Activated T-helper 2 cell treated with anti-CD3 and anti-CD28 coated beads, Interferon-gamma antibody, Interleukin-2, Interleukin-4, amounts not matched to agents 10 μg/mL and 5 μg/mL and 100 μg/mL, durations not matched to agents 14 hours and 24 hours and 36 hours (primary cell): ENCODE measurements around the gene KMT5B. TPM values are rescaled to one million over a fixed set of nuclear protein-coding genes. Genes with fewer than 3 reads are reported as not detected.
"Not testable (repeated sequence)": the region's sequence is repeated elsewhere in the genome, so short reads cannot be mapped to it uniquely, and the experiment has no call there.

ENCODE experiments used
- DNase-seq: peaks from one replicate; pipeline ENCODE4 v3.0.0; 2021; ENCODE audit warnings: low spot score
- H3K27ac Mint-ChIP-seq: one replicate; pipeline ENCODE4 v1.8.0; 2021; ENCODE audit warnings: mixed read lengths
- H3K27me3 Mint-ChIP-seq: one replicate; pipeline ENCODE4 v1.8.0; 2021; ENCODE audit warnings: low read depth, mixed read lengths
- H3K36me3 Mint-ChIP-seq: one replicate; pipeline ENCODE4 v1.8.0; 2021; ENCODE audit warnings: low read depth, mixed read lengths
- H3K4me1 Mint-ChIP-seq: one replicate; pipeline ENCODE4 v1.8.0; 2021; ENCODE audit warnings: low read depth, mixed read lengths
- H3K4me3 Mint-ChIP-seq: one replicate; pipeline ENCODE4 v1.8.0; 2021; ENCODE audit warnings: low read depth, mild to moderate bottlenecking, moderate library complexity, mixed read lengths
- H3K9me3 Mint-ChIP-seq: one replicate; pipeline ENCODE4 v1.8.0; 2021; ENCODE audit warnings: mixed read lengths
- intact Hi-C: fragments of 100-400 bp; cut with micrococcal nuclease; formaldehyde crosslinking; loops from one replicate; pipeline ENCODE4 v1.15.1; 2023
- total RNA-seq: library from RNA; stranded (reverse); gene quantifications from 2 replicates; pipeline ENCODE4 v1.2.3, GENCODE V29; 2022

The KMT5B gene
- total RNA-seq, 1 donor from 2014 or later = 34.0 TPM

DNA sequence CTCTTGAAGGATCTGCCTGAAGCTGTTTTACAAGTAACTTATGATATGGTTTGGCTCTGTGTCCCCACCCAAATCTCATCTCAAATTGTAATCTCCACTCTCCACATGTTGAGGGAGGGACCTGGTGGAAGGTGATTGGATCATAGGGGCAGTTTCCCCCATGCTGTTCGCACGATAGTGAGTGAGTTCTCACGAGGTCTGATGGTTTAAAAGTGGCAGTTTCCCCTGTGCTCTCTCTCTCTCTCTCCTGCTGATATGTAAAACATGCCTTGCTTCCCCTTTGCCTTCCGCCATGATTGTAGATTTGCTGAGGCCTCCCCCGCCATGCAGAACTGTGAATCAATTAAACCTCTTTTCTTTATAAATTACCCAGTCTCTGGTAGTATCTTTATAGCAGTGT, 31.8 kb upstream of the KMT5B start:
- H3K4me3 Mint-ChIP-seq, H3K4me1 Mint-ChIP-seq, H3K27me3 Mint-ChIP-seq, H3K36me3 Mint-ChIP-seq, H3K27ac Mint-ChIP-seq, DNase-seq, intact Hi-C loops: not testable (repeated sequence)
- H3K9me3 Mint-ChIP-seq = peaks cover 12% of the 10 kb centered on the region

DNA sequence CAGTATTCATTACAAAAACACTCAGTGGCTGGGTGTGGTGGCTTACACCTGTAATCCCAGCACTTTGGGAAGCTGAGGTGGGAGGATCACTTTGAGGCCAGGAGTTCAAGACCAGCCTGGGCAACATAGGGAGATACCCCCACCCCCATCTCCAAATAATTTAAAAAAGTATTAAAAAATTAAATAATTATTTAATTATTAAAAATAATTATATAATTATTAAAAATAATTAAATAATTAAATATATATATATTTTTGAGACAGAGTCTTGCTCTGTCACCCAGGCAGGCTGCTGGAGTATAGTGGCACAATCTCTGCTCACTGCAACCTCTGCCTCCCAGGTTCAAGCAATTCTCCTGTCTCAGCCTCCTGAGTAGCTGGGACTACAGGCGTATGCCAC, 30.8 kb upstream of the KMT5B start:
- intact Hi-C loops, H3K9me3 Mint-ChIP-seq: not testable (repeated sequence)

GRCh38 chr11:68242616-68243015, 29.5 kb upstream of the KMT5B start:
- intact Hi-C loops = no loop called here
- no peaks in the 10 kb centered on the region for H3K4me1 Mint-ChIP-seq
- H3K4me3 Mint-ChIP-seq = no peak overlapping the region
- peaks cover under 1% of the 10 kb centered on the region for H3K9me3 Mint-ChIP-seq
- H3K36me3 Mint-ChIP-seq = no peaks in the 10 kb centered on the region
- H3K27ac Mint-ChIP-seq = no peak overlapping the region
- no peak for DNase-seq
- peaks cover 5% of the 10 kb centered on the region for H3K27me3 Mint-ChIP-seq

More for the DNA sequence above, 30.8 kb upstream of the KMT5B start:
- not testable (repeated sequence) for H3K4me3 Mint-ChIP-seq, DNase-seq, H3K27me3 Mint-ChIP-seq, H3K36me3 Mint-ChIP-seq, H3K27ac Mint-ChIP-seq, H3K4me1 Mint-ChIP-seq

- Mint-ChIP-seq H3K9me3 (peaks cover 26% of the 10 kb centered on the region), H3K27me3 (peaks cover 7% of the 10 kb centered on the region), H3K4me3 (no peak overlapping the region), H3K27ac (no peak overlapping the region), H3K36me3 (peaks cover 7% of the 10 kb centered on the region), H3K4me1 (no peaks in the 10 kb centered on the region)
- DNase-seq = no peak
- intact Hi-C loops = no loop called here
Measured at GRCh38 chr11:68231621-68232020, 18.5 kb upstream of the KMT5B start.

DNA sequence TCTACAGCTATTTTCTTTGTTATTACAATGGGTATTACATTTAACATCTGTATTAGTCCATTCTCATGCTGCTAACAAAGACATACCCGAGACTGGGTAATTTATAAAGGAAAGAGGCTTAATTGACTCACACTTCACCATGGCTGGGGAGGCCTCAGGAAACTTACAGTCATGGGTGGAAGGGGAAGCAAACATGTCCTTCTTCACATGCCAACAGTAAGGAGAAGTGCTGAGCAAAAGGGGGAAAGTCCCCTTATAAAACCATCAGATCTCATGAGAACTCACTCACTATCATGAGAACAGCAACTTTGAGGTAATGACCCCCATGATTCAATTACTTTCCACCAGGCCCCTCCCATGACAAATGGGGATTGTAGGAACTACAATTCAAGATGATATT, 16.5 kb upstream of the KMT5B start:
- peaks cover 7% of the 10 kb centered on the region for H3K27me3 Mint-ChIP-seq
- H3K4me3 Mint-ChIP-seq = no peak overlapping the region
- H3K9me3 Mint-ChIP-seq = peaks cover 26% of the 10 kb centered on the region
- DNase-seq = no peak
- intact Hi-C loops = no loop called here
- peaks cover 7% of the 10 kb centered on the region for H3K36me3 Mint-ChIP-seq
- no peaks in the 10 kb centered on the region for H3K4me1 Mint-ChIP-seq
- H3K27ac Mint-ChIP-seq = no peak overlapping the region

- no peak overlapping the region for H3K4me3 Mint-ChIP-seq
- H3K4me1 Mint-ChIP-seq = no peaks in the 10 kb centered on the region
- no peaks in the 10 kb centered on the region for H3K27me3 Mint-ChIP-seq
Measured at GRCh38 chr11:68226421-68226820, 13.3 kb upstream of the KMT5B start.

DNA sequence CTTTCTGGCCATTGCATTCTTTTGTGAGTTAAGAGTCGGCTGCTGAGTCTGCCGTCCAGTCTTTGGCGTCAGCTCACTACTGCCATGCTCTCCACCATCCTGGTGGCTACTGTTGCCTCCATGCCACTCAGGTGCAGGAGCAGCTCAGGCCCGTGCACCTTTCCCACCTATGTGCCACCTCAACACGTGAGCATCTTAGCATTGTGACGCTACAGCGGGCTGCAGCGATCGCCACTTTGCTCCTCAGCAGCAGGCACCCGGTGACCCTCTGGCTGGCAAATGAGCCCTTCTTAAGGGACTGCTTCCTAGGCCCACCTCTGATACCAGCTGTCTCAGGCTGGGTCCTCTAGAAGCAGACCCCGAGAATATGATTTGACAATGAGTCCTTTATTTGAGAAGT, 11.5 kb upstream of the KMT5B start:
- Mint-ChIP-seq H3K36me3 (peaks cover 7% of the 10 kb centered on the region), H3K4me3 (no peak overlapping the region), H3K27ac (no peak overlapping the region), H3K27me3 (peaks cover 6% of the 10 kb centered on the region), H3K4me1 (no peaks in the 10 kb centered on the region), H3K9me3 (peaks cover 19% of the 10 kb centered on the region)
- no peak for DNase-seq
- intact Hi-C loops = no loop called here

More at GRCh38 chr11:68226421-68226820, 13.3 kb upstream of the KMT5B start:
- Mint-ChIP-seq H3K9me3 (peaks cover 26% of the 10 kb centered on the region), H3K36me3 (peaks cover 7% of the 10 kb centered on the region), H3K27ac (no peak overlapping the region)
- DNase-seq = no peak
- intact Hi-C loops = no loop called here

- intact Hi-C loops = no loop called here
- H3K27me3 Mint-ChIP-seq = peaks cover 7% of the 10 kb centered on the region
- no peak overlapping the region for H3K27ac Mint-ChIP-seq
- no peak for DNase-seq
- peaks cover 7% of the 10 kb centered on the region for H3K9me3 Mint-ChIP-seq
- H3K4me3 Mint-ChIP-seq = no peak overlapping the region
- no peaks in the 10 kb centered on the region for H3K36me3 Mint-ChIP-seq
- no peaks in the 10 kb centered on the region for H3K4me1 Mint-ChIP-seq
Measured at GRCh38 chr11:68223275-68223674, 10.2 kb upstream of the KMT5B start.

GRCh38 chr11:68221406-68221805, 8.3 kb upstream of the KMT5B start:
- Mint-ChIP-seq H3K9me3 (no peaks in the 10 kb centered on the region), H3K4me1 (no peaks in the 10 kb centered on the region), H3K36me3 (no peaks in the 10 kb centered on the region), H3K4me3 (no peak overlapping the region), H3K27me3 (peaks cover 9% of the 10 kb centered on the region), H3K27ac (no peak overlapping the region)
- intact Hi-C loops = no loop called here
- no peak for DNase-seq

- Mint-ChIP-seq H3K4me3 (no peak overlapping the region), H3K36me3 (no peaks in the 10 kb centered on the region), H3K4me1 (peaks cover 17% of the 10 kb centered on the region), H3K27ac (no peak overlapping the region), H3K27me3 (peaks cover 22% of the 10 kb centered on the region), H3K9me3 (no peaks in the 10 kb centered on the region)
- no peak for DNase-seq
- intact Hi-C loops = loop anchor here (10.0 kb wide), 1 partner anchor 182 kb away; the partner anchor contains the start of genes NDUFS8 and TCIRG1
Measured at GRCh38 chr11:68216171-68216938, 3.3 kb upstream of the KMT5B start.

DNA sequence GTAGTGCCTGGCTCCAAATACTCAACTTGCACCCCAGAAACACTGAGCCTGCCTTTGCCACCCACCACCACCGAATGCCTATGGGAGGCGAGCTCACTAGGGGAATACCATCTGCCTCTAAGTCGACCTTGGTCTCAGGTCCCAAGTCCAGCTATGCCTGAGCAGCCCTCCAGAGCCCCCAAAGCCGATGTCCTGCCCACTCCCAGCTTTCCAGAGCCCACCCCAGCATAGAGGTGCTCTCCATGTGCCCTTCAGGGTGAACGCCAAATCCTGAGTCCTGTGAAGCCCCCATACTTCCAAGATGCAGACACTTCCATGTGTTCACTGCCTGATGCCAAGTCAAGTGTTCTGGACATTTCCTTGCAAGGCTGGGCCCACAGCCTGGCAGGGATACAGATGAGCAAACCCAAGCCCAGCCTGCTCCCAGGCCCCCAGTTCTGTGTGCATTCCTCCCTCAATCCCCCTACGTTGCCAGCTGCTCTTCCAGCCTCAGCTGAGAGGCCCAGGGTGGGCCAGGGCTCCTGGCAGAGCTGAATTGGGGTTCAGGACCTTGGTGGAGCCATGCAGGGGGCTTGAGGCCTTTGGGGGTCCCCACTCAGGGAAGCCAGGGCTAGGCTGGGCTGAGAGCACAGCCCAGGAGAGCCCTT, 2.6 kb upstream of the KMT5B start:
- peak overlapping the region; percentile 84 for H3K4me3 Mint-ChIP-seq
- intact Hi-C loops = loop anchor here (10.0 kb wide), 1 partner anchor 181 kb away; the partner anchor contains the start of genes NDUFS8 and TCIRG1
- peaks cover 20% of the 10 kb centered on the region for H3K27me3 Mint-ChIP-seq
- no peaks in the 10 kb centered on the region for H3K36me3 Mint-ChIP-seq
- peak overlapping the region; percentile 77 for H3K27ac Mint-ChIP-seq
- DNase-seq = no peak
- no peaks in the 10 kb centered on the region for H3K9me3 Mint-ChIP-seq
- peaks cover 23% of the 10 kb centered on the region for H3K4me1 Mint-ChIP-seq

GRCh38 chr11:68215087-68215445, 2.0 kb upstream of the KMT5B start:
- no peaks in the 10 kb centered on the region for H3K9me3 Mint-ChIP-seq
- H3K4me1 Mint-ChIP-seq = peaks cover 24% of the 10 kb centered on the region
- H3K36me3 Mint-ChIP-seq = no peaks in the 10 kb centered on the region
- intact Hi-C loops = loop anchor here (10.0 kb wide), 1 partner anchor 180 kb away; the partner anchor contains the start of genes NDUFS8 and TCIRG1
- H3K4me3 Mint-ChIP-seq = peak overlapping the region; percentile 84
- peak overlapping the region; percentile 77 for H3K27ac Mint-ChIP-seq
- no peak for DNase-seq
- peaks cover 19% of the 10 kb centered on the region for H3K27me3 Mint-ChIP-seq
